AG10803 (cell line): ENCODE results near the gene LAMA3.

Experiments
- DNase-seq: peaks from one replicate; pipeline ENCODE4 v3.0.0; 2010; ENCODE audit warnings: low read depth
- H3K4me3 ChIP-seq: 2 replicates; pipeline ENCODE4 v1.5.1; 2011; ENCODE audit warnings: mild to moderate bottlenecking, low read length, control low read depth
- TF ChIP-seq, protein P1 (sequence below): conservative IDR thresholded peaks from 2 replicates; pipeline ENCODE4 v1.5.1; 2011; ENCODE audit warnings: mild to moderate bottlenecking, low read length, control low read depth, inconsistent platforms

LAMA3 gene

DNA sequence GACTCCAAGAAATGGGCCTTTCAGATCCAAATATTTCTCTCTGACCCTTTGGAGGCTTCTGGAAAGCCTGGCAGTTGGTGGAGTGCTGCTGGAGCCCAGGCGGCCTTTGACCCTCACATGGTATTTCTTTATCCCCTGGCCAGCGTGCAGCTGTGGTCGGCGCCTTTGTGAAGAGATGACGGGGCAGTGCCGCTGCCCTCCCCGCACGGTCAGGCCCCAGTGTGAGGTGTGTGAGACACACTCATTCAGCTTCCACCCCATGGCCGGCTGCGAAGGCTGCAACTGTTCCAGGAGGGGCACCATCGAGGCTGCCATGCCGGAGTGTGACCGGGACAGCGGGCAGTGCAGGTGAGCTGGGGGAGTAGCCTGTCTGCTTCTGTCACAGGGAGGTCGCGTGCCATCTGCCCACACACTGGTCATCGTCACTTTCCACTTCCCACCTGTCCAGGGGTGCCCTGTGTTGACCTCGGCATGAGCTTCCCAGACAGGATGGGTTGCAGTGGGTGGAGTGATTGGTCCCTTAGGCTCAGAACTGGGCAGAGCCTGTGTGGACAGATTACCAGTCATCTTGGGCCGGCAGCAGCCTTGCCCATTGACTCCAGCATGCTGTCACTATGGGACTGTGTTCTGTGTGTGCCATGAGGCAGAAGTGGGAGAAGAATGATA, 158.2 kb downstream of the LAMA3 start:
- H3K4me3 ChIP-seq, result no peak overlapping the region
- no peak for DNase-seq
- TF ChIP-seq, protein P1, sequence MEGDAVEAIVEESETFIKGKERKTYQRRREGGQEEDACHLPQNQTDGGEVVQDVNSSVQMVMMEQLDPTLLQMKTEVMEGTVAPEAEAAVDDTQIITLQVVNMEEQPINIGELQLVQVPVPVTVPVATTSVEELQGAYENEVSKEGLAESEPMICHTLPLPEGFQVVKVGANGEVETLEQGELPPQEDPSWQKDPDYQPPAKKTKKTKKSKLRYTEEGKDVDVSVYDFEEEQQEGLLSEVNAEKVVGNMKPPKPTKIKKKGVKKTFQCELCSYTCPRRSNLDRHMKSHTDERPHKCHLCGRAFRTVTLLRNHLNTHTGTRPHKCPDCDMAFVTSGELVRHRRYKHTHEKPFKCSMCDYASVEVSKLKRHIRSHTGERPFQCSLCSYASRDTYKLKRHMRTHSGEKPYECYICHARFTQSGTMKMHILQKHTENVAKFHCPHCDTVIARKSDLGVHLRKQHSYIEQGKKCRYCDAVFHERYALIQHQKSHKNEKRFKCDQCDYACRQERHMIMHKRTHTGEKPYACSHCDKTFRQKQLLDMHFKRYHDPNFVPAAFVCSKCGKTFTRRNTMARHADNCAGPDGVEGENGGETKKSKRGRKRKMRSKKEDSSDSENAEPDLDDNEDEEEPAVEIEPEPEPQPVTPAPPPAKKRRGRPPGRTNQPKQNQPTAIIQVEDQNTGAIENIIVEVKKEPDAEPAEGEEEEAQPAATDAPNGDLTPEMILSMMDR, result no peak

GRCh38 chr18:23849141-23849540, 159.9 kb downstream of the LAMA3 start:
- no peak for DNase-seq
- TF ChIP-seq, protein P1, result no peak

GRCh38 chr18:23850215-23850614, 161.0 kb downstream of the LAMA3 start:
- TF ChIP-seq, protein P1, result no peak
- DNase-seq, result no peak
- H3K4me3 ChIP-seq, result no peak overlapping the region

More at GRCh38 chr18:23849141-23849540, 159.9 kb downstream of the LAMA3 start:
- no peak overlapping the region for H3K4me3 ChIP-seq

GRCh38 chr18:23851470-23852002, 162.3 kb downstream of the LAMA3 start:
- TF ChIP-seq, protein P1, result no peak
- DNase-seq, result no peak
- H3K4me3 ChIP-seq, result no peak overlapping the region

DNA sequence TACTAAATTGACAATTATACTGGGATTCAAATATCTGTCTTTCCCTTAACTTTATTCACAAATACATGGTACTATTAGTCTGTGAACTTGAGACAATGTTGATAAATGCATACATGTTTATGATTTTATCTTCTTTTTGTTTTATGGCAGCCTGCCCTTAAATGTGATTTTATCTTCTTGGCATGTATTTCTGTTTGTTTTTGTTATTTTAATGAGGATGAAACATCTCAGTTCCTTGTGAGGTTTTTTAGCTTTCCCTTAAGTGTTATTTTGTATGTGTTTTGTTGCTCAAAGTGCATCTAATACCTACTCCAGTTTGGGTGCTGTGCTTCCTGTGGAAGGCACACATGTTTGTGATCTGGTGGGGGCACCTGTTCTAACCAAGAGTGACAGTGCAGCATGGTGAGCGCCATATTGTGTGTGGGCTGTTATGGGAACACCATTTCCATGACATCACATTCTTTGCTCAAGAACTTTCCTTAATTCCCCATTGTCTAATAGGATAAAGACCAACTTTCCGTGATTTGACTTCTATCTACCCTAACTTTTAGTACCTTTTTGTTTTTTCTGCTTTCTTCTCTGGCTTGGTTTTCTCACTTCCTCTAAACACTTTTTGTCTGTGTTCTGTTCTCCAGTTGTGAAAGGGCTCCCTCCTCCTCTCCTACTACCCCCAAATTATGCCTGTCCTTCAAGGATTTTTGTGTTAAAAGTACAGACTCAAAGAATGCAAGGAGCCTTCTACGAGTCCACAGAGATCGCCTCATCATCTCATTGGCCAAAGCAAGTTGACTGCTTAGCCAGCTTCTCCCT, 163.2 kb downstream of the LAMA3 start:
- DNase-seq, result no peak
- H3K4me3 ChIP-seq, result no peak overlapping the region
- TF ChIP-seq, protein P1, result no peak

DNA sequence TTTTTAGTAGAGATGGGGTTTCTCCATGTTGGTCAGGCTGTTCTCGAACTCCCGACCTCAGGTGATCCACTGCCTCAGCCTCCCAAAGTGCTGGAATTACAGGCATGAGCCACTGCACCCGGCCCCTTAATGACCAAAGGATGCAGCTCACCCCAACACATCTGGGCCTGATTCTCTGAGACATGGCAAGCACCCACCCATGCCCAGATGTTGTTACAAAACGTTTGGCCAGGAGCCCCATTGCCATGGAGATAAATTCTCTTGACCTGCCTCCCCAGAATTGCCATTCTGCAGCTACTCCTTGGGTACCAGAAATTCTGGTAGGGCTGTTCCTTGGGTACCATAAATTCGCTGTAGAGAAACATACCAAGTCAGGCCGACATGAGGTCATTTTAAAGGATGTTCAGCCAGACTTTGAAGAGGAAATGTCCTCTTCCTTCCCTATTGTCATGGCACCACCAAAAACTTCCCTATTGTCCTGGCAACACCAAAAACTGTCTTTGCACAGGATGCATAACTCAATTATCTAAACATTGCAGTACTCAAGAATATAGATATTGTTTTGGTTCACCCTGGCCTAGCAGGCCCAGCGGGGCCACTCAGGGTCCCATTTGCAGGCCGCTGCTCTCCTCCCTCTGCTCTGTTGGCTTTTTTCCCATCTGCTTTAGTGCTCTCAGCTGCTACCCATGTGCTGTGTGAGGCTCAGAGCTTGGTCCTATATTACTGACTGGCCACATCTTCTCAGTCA, 164.4 kb downstream of the LAMA3 start:
- H3K4me3 ChIP-seq, result no peak overlapping the region
- DNase-seq, result peak; percentile 61
- TF ChIP-seq, protein P1, result no peak
